GM20431 (cell line): ENCODE measurements around the gene SLAMF7.

Experiments
- in situ Hi-C: fragments of 300-500 bp; cut with MseI, MboI; formaldehyde crosslinking; loops from one replicate; pipeline ENCODE4 v1.15.0; 2020; ENCODE audit warnings: low sequenced_read_pairs; ENCODE audit not compliant: unreplicated experiment

SLAMF7 gene

GRCh38 chr1:160795951-160796383 lies 56.9 kb downstream of the SLAMF7 start, which contains the start of gene LY9:
Gene LY9 (plus strand): TSS chr1:160796174. CDS start chr1:160796188, 14 bp downstream.
- in situ Hi-C loops, result no loop called here

DNA sequence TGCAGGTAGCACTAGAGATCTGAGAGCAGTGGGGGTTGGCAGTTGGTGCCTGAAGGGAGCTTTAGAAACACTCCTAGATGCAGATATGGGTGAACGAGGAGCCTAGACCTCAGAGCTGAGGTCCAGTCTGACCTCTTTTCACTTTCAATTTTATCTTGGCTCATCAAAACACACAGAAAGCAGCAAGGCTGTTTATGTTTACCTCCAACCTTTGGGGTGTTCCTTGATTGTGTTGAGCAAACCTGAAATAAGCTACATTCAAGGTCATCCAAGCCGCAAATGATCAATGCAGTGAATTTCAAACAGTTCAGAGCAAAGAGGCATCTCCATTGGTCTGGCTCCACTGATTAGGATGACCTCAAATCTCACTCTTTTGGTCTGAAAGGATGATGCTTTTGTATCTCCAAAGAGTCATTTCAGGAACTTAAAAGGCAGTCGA lies 58.2 kb downstream of the SLAMF7 start:
- in situ Hi-C loops, result no loop called here

DNA sequence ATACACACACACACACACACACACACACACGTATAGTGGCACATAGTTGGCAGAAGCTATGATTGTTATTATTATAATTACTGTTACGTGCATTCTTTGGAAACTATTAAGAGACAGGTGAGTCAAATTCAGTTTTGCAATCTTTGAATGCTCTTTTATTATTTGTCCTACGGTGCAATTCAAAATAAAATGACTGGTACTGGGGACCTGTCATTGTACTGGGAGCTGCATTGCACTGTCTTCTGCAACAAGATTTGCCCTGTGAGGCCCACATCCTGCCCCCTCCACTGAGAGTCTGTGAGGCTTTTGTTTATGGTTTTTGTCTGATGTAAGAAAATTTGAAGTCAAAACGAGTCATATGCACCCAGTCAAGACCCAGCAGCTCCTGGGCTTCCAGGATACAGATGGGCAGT lies 58.8 kb downstream of the SLAMF7 start:
- in situ Hi-C loops, result no loop called here

DNA sequence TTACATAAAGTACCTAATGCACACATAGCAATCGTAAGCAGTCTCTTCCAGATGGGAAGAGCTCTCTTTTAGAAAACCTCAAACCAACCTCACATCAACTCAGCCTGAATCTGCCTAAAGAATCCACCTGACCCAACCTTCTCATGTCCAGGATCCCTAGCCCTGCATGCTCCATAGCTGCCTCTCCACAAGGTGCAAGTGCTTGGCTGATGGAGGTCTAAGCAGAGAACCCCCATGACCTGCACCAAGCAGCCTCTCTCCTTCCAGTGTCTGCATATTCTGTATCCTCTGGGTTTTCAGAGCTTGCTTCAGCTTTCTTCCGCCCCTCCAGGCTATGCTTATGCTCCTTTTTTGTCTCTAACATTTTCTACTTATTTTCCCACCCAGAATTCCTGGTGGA lies 59.4 kb downstream of the SLAMF7 start:
- in situ Hi-C loops, result no loop called here

DNA sequence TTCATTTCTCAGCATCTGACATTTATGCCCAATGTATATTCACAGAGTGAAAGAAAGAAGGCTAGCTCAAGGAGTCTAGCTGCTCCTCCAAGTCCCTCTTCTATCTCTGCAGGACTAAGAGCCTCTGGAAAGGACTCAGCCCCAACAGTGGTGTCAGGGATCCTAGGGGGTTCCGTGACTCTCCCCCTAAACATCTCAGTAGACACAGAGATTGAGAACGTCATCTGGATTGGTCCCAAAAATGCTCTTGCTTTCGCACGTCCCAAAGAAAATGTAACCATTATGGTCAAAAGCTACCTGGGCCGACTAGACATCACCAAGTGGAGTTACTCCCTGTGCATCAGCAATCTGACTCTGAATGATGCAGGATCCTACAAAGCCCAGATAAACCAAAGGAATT lies 60.6 kb downstream of the SLAMF7 start:
- in situ Hi-C loops, result no loop called here

DNA sequence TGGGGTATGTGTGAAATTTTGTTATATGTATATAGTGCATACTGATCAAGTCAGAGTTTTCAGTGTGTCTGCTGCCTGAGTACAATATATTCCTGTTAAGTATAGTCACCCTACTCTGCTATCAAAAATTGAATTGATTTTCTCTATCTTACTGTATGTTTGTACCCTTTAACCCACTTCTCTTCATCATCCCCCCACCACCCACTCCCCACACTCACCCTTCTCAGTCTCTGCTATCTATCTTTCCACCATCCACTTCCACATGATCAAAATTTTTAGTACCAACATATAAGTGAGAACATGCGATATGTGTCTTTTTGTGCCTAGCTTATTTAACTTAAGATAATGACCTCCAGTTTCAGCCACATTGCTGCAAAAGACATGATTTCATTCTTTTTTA lies 61.1 kb downstream of the SLAMF7 start:
- in situ Hi-C loops, result no loop called here

DNA sequence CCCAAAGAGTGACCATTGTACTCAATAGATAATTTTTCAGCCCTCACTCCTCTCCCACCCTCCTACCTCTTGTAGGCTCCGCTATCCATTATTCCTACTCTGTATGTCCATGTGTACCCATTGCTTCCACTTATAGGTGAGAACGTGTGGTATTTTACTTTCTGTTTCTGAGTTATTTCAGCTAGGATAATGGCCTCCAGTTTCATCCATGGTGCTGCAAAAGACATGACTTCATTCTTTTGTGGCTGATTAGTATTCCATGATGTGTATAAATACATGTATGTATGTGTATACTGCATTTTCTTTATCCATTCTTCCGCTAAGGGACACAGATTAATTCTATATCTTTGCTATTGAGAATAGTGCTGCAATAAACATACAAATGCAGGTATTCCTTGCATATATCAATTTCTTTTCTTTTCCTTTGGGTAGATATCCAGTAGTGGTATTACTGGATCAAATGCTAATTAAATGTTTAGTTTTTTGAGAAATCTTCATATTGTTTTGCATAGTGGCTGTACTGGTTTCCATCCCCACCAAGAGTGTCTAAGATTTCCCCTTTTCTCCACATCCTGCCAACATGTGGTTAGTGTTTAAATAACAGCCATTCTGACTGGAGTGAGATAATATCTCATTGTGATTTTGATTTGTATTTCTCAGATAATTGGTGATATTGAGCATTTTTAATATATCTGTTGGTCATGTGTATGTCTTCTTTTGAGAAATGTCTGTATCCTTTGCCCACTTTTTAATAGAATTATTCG lies 61.8 kb downstream of the SLAMF7 start:
- in situ Hi-C loops, result no loop called here

DNA sequence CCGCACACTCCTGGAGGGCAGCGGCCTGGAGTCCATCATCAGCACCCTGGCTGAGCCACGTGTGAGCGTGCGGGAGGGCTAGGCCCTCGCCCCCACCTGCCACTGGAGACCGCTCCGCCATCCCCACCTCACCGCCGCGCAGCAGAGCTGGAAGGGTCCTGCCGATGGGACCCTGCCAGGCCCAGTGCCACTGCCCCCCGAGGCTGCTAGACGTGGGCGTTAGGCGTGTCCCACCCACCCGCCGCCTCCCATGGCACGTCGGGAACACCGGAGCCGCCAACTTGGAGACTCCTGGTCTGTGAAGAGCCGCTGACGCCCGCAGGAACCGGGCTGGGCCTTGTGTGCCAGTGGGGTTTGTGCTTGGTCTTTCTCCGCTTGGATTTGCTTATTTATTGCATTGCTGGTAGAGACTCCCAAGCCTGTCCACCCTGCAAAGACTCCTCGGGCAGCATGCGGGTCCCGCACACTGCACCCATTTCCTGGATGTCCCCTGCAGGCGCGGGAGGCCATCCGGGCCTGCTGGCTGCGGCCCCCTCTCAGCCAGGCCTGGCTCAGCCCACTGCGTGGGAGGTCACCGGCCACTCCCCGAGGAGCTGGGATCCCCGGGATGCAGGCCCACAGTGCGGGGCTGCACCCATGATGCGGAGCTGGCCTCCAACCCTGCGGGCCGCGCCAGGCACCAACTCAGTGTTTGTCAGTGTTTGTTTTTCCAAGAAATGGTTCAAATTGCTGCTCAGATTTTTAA lies 63.0 kb downstream of the SLAMF7 start:
- in situ Hi-C loops, result no loop called here
